Measurements from ENCODE around the gene ITM2A.

- TF ChIP-seq SP1 (IDR thresholded peaks at IDR 0.05) (no peak), NFRKB (IDR thresholded peaks at IDR 0.05) (no peak), TARDBP (IDR thresholded peaks at IDR 0.05) (no peak), FOXM1 (IDR thresholded peaks at IDR 0.05; ENCODE audit: borderline replicate concordance) (no peak), FOXA1 (IDR thresholded peaks at IDR 0.05) (no peak)
These were observed 30.0 kb downstream of the ITM2A start for GRCh38 chrX:79336869-79337815.

Measured in HEK293T (cell line).